Measurements from ENCODE around the gene STON1. TPM values are rescaled to one million over a fixed set of nuclear protein-coding genes. Genes with fewer than 3 reads are reported as not detected.

STON1 gene
- total and polyA plus RNA-seq, 2 of the 8 experiments (the other 6 are each of a cell fraction or from before 2014, with no cell fraction given), result 5.0 to 10.1 TPM

- TF ChIP-seq CHD7 (IDR thresholded peaks at IDR 0.05; ENCODE audit: insufficient replicate concordance, low read length) (no peak), FOSL1 (IDR thresholded peaks at IDR 0.05; ENCODE audit: insufficient read depth, low read depth, low read length) (no peak), PHF8 (conservative IDR thresholded peaks at IDR 0.05; ENCODE audit: low read depth, low read length) (no peak), BRCA1 (IDR thresholded peaks at IDR 0.05; ENCODE audit: low read depth, low read length) (no peak), CREB1 (IDR thresholded peaks at IDR 0.05) (no peak), USF2 (IDR thresholded peaks at IDR 0.05; ENCODE audit: low read length) (no peak), RNF2 (IDR thresholded peaks at IDR 0.05; ENCODE audit: borderline replicate concordance, low read depth, low read length, missing control alignments, poor library complexity, severe bottlenecking) (no peak), MAX (IDR thresholded peaks at IDR 0.05) (no peak), SP4 (IDR thresholded peaks at IDR 0.05; ENCODE audit: low read length) (no peak)
These were observed 77.5 kb downstream of the STON1 start (continued) for GRCh38 chr2:48607307-48608014.
